AG04450 (cell line): ENCODE results near the gene CFAP99. TPM values are rescaled to one million over a fixed set of nuclear protein-coding genes. Genes with fewer than 3 reads are reported as not detected.

Source experiments
- CTCF ChIA-PET: fragments of 300-600, 350-600 bp; formaldehyde crosslinking; extraction: SDS; loops from one replicate; lab custom pipeline; 2022; ENCODE audit warnings: antibody characterized with exemption, inconsistent platforms; lab: Charles Lee
- POLR2A ChIA-PET: fragments of 350-600 bp; formaldehyde crosslinking; extraction: SDS; loops from one replicate; lab custom pipeline; 2021; ENCODE audit warnings: antibody characterized with exemption, inconsistent platforms; lab: Yijun Ruan, JAX
- DNase-seq: peaks from one replicate; pipeline ENCODE4 v3.0.0-alpha.2; 2011; ENCODE audit warnings: low read depth, low spot score
- H3K27ac ChIP-seq: one replicate; pipeline ENCODE4 v1.5.1; 2012; ENCODE audit warnings: low read depth, low read length, control low read depth
- H3K27me3 ChIP-seq: one replicate; pipeline ENCODE4 v1.6.0; 2012; ENCODE audit warnings: low read length; ENCODE audit not compliant: control insufficient read depth, insufficient read depth
- H3K4me3 ChIP-seq: 2 replicates; pipeline ENCODE4 v1.5.1; 2011; ENCODE audit warnings: mild to moderate bottlenecking, low read depth, low read length, control low read depth
- H3K9me3 ChIP-seq: 2 replicates; pipeline ENCODE4 v1.5.1; 2012; ENCODE audit warnings: low read length; ENCODE audit not compliant: control insufficient read depth, insufficient read depth
- CTCF ChIP-seq: IDR thresholded peaks from 2 replicates; pipeline ENCODE4 v1.5.1; 2011; ENCODE audit warnings: low read depth, low read length, control low read depth, inconsistent platforms
- polyA plus RNA-seq: library from polyadenylated mRNA; depleted of rRNA; stranded (reverse); fragments of >200 nt; gene quantifications from 2 replicates; pipeline ENCODE4 v1.2.3, GENCODE V29; 2011

Gene CFAP99
- polyA plus RNA-seq, 1 experiment, result not detected

- Histone ChIP-seq H3K27me3 (no peaks in the 10 kb centered on the region), H3K27ac (no peak overlapping the region), H3K4me3 (no peak overlapping the region), H3K9me3 (no peaks in the 10 kb centered on the region)
- no peak for TF ChIP-seq CTCF
- CTCF ChIA-PET, result no interaction called here
- POLR2A ChIA-PET, result no interaction called here
- no peak for DNase-seq
Measured at GRCh38 chr4:2478229-2478628, 59.5 kb downstream of the CFAP99 start.

DNA sequence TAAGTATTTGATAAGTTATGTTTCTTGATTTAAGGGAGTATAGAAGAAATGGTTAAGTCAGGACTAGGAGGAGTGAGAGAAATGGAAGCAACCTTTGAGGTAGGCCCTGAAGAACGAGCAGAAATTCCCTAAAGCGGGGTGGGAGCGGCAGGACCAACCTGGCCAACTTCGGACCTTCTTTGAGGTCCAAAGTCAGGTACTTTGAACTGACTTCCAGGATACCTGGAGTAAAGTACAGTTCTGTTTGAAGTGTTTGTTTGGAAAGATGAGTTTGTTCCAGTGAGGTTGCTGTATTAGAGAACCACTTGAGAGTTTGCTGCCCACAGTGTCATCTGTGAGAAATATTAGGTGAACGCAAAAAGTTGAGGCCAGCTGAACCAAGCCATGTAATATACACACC, 61.9 kb downstream of the CFAP99 start:
- no peak overlapping the region for H3K4me3 ChIP-seq
- TF ChIP-seq CTCF, result no peak
- ChIA-PET CTCF (no interaction called here), POLR2A (no interaction called here)
- no peak overlapping the region for H3K27ac ChIP-seq
- H3K27me3 ChIP-seq, result no peaks in the 10 kb centered on the region
- no peak for DNase-seq
- H3K9me3 ChIP-seq, result no peaks in the 10 kb centered on the region

DNA sequence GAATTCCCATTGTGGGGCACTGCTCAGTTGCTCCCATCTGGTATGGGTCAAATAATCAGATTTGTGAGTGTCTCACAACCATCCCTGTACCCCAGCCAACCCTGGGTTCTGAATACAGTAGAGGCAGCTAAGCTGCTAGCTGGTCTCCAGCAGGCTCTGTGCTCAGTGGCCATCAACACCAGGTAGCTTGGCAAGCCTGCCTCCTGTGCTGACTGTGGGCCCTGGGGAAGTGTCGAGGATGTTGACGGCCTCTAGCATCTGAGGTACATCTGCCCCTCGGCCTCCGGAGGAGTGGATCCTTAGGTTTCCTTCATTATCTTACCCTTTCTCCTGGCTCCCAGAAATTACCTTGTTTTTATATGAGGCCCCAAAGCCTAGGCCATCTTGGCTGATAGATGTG, 63.4 kb downstream of the CFAP99 start:
- CTCF ChIA-PET, result no interaction called here
- no peaks in the 10 kb centered on the region for H3K27me3 ChIP-seq
- DNase-seq, result no peak
- TF ChIP-seq CTCF, result no peak
- no peak overlapping the region for H3K4me3 ChIP-seq
- H3K27ac ChIP-seq, result peak overlapping the region; percentile 61
- H3K9me3 ChIP-seq, result no peaks in the 10 kb centered on the region
- POLR2A ChIA-PET, result no interaction called here

DNA sequence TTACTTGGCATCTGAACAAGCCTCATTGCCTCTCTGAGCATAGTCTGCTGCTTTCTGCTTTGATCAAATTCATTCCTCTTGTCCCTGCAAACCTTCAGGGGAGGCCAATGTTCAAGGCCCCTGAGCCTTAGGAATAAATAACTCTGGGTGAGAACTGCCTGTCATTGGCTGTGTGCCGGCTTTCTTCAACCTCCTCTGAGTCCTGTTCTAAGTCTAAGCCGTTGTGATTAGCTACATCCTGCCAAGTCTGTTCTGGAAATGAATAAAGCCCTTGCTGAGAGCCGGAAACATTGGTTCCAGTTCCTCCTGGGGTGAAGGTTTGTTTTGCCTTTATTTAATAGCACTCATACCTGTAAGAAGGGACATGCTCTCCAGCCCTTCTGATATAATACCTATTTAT, 63.9 kb downstream of the CFAP99 start:
- H3K4me3 ChIP-seq, result no peak overlapping the region
- no peaks in the 10 kb centered on the region for H3K27me3 ChIP-seq
- peak overlapping the region; percentile 61 for H3K27ac ChIP-seq
- no peak for TF ChIP-seq CTCF
- ChIA-PET CTCF (no interaction called here), POLR2A (no interaction called here)
- no peaks in the 10 kb centered on the region for H3K9me3 ChIP-seq
- no peak for DNase-seq

DNA sequence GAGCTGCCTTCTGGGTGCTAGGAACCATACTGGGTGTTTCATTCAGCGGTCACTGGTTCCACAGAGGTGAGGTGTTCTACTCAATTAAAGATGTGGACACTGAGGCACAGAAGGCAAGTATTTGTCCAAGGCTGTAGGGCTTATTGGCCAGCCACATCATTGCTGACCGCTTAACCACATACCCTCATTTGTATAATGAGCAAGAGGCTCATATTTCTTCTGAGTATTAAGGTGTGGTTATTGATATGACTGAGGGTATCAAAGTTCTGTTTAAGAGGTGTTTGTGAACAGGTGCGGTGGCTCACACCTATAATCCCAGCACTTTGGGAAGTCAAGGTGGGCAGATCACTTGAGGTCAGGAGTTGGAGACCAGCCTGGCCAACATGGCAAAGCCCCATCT, 64.5 kb downstream of the CFAP99 start:
- DNase-seq, result no peak
- ChIA-PET POLR2A (no interaction called here), CTCF (no interaction called here)
- Histone ChIP-seq H3K9me3 (no peaks in the 10 kb centered on the region), H3K27me3 (no peaks in the 10 kb centered on the region), H3K4me3 (no peak overlapping the region), H3K27ac (no peak overlapping the region)
- no peak for TF ChIP-seq CTCF
